Uterus (tissue), 2 donors: ENCODE measurements around the gene LRG1.

Experiments used
- POLR2A ChIP-seq, 2 donors: fragments of 450-650 bp; IDR thresholded peaks; one replicate each; pipeline ENCODE4 v1.6.1; 2016; ENCODE audit warnings: antibody characterized with exemption in 2 of 2, mild to moderate bottlenecking in 1 of 2, moderate library complexity in 1 of 2
- TF ChIP-seq, protein P1 (sequence below), 4 experiments: fragments of 200-600 bp in 2 of 4; fragments of 450-650 bp in 2 of 4; sonication (generic) in 2 of 4; IDR thresholded peaks; one replicate each; pipeline ENCODE4 v1.5.1; 2016 to 2019; ENCODE audit warnings: antibody characterized with exemption in 4 of 4, mild to moderate bottlenecking in 2 of 4, moderate library complexity in 1 of 4

DNA sequence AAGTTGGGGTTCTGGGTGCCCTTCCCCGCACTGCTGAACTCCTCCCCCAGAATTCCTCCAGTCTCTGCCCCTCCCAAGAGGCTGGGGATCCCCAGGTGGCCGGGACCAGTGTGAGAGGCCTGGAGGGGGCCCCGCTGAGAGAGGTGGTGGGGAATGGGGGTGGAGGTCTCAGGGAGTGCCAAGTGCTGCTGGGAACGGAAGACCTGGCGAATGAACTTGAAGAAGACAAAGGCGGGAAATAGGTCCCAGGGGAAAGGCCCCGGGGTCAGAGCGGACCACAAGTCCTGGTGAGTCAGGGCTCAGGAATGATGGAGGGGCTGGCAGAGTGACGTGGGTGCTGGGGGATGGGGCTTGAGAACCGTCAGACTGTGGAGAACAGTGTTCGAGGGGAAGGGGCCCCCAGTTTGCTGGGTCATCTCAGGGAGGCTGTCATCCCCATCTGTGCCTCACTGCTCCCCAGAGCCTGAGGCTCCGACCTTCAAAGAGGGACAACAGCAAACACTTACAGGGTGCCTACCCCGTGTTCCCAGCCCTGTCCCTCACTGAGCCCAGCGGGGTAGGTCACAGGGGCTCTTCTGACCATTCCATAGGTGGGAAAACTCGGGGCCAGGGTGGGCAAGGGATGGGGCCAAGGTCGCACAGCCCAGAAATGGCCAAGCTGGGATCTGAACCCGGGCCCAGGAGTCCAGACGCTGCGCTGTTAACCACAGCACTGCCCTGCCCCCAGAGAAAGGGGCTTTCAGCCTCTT is 35.6 kb upstream of the LRG1 start:
- TF ChIP-seq POLR2A (IDR thresholded peaks at IDR 0.05): no peak
- TF ChIP-seq, protein P1, sequence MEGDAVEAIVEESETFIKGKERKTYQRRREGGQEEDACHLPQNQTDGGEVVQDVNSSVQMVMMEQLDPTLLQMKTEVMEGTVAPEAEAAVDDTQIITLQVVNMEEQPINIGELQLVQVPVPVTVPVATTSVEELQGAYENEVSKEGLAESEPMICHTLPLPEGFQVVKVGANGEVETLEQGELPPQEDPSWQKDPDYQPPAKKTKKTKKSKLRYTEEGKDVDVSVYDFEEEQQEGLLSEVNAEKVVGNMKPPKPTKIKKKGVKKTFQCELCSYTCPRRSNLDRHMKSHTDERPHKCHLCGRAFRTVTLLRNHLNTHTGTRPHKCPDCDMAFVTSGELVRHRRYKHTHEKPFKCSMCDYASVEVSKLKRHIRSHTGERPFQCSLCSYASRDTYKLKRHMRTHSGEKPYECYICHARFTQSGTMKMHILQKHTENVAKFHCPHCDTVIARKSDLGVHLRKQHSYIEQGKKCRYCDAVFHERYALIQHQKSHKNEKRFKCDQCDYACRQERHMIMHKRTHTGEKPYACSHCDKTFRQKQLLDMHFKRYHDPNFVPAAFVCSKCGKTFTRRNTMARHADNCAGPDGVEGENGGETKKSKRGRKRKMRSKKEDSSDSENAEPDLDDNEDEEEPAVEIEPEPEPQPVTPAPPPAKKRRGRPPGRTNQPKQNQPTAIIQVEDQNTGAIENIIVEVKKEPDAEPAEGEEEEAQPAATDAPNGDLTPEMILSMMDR (IDR thresholded peaks at IDR 0.05): no peak
